Mesothelial cell of epicardium (in vitro differentiated cells): Measurements from ENCODE around the gene MVB12B. TPM values are rescaled to one million over a fixed set of nuclear protein-coding genes. Genes with fewer than 3 reads are reported as not detected.

Experiments used
- DNase-seq, 2 experiments: peaks; one replicate each; pipeline ENCODE4 v3.0.0; 2021; ENCODE audit warnings: low spot score in 2 of 2; ENCODE audit not compliant: unreplicated experiment in 2 of 2
- H3K27ac Mint-ChIP-seq: 2 replicates; pipeline ENCODE4 v1.8.0; 2021; ENCODE audit warnings: mixed read lengths
- H3K27me3 Mint-ChIP-seq: 2 replicates; pipeline ENCODE4 v1.8.0; 2021; ENCODE audit warnings: low read depth, mixed read lengths
- H3K36me3 Mint-ChIP-seq: 2 replicates; pipeline ENCODE4 v1.8.0; 2021; ENCODE audit warnings: mixed read lengths
- H3K4me1 Mint-ChIP-seq: 2 replicates; pipeline ENCODE4 v1.8.0; 2021; ENCODE audit warnings: mixed read lengths
- H3K4me3 Mint-ChIP-seq: 2 replicates; pipeline ENCODE4 v1.8.0; 2021; ENCODE audit warnings: mild to moderate bottlenecking, moderate library complexity, mixed read lengths
- H3K9me3 Mint-ChIP-seq: 2 replicates; pipeline ENCODE4 v1.8.0; 2021; ENCODE audit warnings: mixed read lengths
- total RNA-seq: library from RNA; stranded (reverse); gene quantifications from 3 replicates; pipeline ENCODE4 v1.2.1, GENCODE V29; 2021
- TF ChIP-seq, protein P1 (sequence below): fragments of 200-600 bp; sonication (generic); IDR thresholded peaks from one replicate; pipeline ENCODE4 v1.5.0; 2021; ENCODE audit warnings: antibody characterized with exemption; ENCODE audit not compliant: unreplicated experiment

Gene MVB12B
- total RNA-seq, 1 donor from 2014 or later, result 43.7 TPM

DNA sequence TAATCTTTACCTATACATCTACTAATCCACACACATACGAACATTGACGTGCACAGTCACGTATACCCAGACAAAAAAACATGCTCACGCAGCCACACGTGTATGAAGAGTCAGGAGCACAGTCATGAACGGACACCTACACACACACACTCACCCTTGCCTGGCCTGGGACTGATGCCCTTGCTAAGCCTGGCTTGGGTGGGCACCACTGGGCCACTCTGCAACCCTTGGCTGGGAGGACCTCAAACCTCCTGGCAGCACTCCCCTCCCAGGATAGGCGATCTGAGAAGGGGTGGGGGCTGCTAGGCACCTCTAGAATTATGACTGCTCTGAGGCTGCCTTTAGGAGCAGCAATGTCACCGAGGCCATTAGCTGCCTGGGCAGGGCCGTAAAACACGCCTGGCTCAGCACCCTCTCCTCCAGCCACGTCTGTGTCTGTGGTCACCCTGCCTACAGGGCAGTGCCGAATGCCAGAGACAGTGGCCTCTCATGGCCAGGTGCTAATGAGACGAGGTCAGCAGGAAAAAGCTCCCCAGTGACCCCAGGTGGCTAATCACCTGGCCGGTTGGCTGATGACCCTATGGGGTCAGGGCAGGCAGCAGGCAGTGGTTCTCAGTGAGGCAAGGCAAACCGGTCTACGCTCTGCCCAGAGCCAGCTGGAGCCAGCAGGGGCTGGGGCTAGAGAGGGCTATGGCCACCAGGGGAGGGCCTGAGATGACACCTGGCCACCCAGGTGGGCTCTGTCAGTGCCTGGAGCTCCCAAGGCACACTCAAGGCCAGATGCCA is 33.7 kb upstream of the MVB12B start:
- H3K4me1 Mint-ChIP-seq, result no peaks in the 10 kb centered on the region
- no peak overlapping the region for H3K4me3 Mint-ChIP-seq
- no peak for DNase-seq
- no peak overlapping the region for H3K27ac Mint-ChIP-seq
- TF ChIP-seq, protein P1, sequence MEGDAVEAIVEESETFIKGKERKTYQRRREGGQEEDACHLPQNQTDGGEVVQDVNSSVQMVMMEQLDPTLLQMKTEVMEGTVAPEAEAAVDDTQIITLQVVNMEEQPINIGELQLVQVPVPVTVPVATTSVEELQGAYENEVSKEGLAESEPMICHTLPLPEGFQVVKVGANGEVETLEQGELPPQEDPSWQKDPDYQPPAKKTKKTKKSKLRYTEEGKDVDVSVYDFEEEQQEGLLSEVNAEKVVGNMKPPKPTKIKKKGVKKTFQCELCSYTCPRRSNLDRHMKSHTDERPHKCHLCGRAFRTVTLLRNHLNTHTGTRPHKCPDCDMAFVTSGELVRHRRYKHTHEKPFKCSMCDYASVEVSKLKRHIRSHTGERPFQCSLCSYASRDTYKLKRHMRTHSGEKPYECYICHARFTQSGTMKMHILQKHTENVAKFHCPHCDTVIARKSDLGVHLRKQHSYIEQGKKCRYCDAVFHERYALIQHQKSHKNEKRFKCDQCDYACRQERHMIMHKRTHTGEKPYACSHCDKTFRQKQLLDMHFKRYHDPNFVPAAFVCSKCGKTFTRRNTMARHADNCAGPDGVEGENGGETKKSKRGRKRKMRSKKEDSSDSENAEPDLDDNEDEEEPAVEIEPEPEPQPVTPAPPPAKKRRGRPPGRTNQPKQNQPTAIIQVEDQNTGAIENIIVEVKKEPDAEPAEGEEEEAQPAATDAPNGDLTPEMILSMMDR, result no peak
- H3K9me3 Mint-ChIP-seq, result no peaks in the 10 kb centered on the region
- H3K36me3 Mint-ChIP-seq, result no peaks in the 10 kb centered on the region
- H3K27me3 Mint-ChIP-seq, result peaks cover 2% of the 10 kb centered on the region

DNA sequence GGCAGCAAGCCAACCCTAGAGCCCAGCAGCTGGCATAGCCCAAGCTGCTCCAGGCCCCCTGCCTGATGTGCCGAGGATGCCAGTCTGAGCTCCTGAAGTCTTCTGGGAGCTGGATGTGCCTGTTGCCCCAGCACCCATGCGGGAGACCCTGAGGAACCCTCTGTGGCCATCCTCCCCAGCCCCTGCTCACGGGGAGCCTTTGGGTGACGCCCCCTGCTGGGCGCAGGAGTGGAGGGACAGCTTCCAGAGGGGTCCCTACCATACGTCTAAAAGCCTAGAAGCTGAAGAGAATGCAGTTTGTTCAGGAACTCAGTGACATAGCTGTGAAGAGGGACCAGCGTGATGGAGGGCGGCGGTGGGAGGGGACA is 33.1 kb upstream of the MVB12B start:
- Mint-ChIP-seq H3K9me3 (no peaks in the 10 kb centered on the region), H3K4me1 (no peaks in the 10 kb centered on the region), H3K27ac (no peak overlapping the region), H3K4me3 (no peak overlapping the region), H3K36me3 (no peaks in the 10 kb centered on the region), H3K27me3 (peaks cover 2% of the 10 kb centered on the region)
- DNase-seq, result no peak
- TF ChIP-seq, protein P1, result no peak

DNA sequence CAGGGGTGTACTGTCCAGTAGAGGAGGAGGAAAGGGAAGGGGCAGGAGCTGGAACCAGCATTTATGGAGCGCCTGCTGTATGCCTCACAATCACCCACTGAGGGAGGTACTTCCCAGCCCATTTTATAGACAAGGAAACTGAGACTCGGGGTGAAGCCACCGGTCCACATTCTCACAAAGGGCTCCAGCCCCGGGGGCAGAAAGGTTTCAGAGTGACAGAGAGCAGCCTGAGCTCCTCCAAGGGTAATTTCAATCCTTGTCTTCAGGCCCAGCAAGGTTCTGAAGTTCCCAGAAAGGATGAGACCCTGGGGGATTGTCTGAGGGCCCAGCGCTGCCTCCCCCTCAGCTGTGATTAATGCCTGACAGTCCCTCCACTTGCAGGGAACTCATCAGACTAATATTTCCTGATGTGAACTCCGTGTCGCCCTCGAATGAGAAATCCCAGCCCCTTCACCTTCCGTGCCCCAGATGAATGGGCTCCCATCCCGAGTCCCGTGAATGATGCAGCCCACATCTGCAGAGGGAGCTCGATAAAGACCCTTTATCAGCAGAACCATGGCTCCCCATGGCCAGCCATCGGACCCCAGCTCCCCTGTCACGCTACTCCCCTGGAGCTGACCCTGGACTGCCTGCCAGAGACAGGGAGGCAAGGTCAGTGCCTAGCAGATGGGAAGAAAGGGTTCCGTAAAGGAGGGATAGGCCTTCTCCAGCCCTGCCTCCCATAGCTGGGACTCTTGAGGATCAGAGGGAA is 32.1 kb upstream of the MVB12B start:
- no peak for DNase-seq
- Mint-ChIP-seq H3K36me3 (no peaks in the 10 kb centered on the region), H3K4me3 (no peak overlapping the region), H3K4me1 (no peaks in the 10 kb centered on the region), H3K27me3 (peaks cover 2% of the 10 kb centered on the region), H3K27ac (no peak overlapping the region), H3K9me3 (no peaks in the 10 kb centered on the region)
- TF ChIP-seq, protein P1, result no peak

DNA sequence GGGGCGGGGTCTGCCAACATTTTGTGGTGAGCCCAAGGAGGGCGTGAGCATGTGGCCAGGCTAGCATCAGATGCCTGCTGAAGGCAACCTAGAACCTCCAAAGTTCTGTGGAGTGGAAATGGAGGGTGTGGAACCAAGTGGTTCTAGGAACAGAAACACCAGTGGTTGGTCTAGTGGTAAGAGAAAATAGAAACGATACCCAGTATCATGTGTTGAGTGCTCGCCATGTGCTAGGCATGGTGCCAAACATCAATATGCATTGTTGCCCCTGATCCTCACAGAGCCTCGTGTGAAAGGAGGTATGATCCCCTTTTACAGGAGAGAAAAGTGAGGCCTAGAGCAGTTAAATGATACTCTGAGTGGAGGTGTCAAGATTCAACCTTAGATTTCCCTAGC is 31.5 kb upstream of the MVB12B start:
- TF ChIP-seq, protein P1, result no peak
- Mint-ChIP-seq H3K36me3 (no peaks in the 10 kb centered on the region), H3K4me3 (no peak overlapping the region), H3K27ac (no peak overlapping the region), H3K9me3 (no peaks in the 10 kb centered on the region), H3K27me3 (peaks cover 2% of the 10 kb centered on the region), H3K4me1 (no peaks in the 10 kb centered on the region)
- no peak for DNase-seq

DNA sequence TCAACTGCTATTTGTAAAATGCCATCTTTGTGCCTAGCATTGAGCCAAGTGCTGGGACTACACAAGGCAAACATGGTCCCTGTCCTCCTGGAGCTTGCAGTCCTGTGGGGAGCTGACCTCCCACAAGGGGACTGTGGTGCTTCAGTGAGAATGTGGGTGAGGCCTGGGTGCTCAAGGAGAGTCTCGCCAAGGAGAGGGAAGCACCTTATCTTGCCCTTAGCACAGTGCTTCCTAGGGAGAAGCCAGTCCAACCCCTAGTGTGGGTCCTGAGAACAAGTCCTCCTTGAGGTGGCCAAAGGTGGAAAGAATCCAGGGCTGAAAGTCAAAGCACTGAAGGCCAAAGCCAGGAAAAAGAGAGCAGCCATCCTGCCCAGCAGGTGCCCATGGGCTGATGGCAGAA is 31.1 kb upstream of the MVB12B start:
- no peak for DNase-seq
- Mint-ChIP-seq H3K9me3 (no peaks in the 10 kb centered on the region), H3K27me3 (peaks cover 2% of the 10 kb centered on the region), H3K36me3 (no peaks in the 10 kb centered on the region), H3K27ac (no peak overlapping the region), H3K4me1 (no peaks in the 10 kb centered on the region), H3K4me3 (no peak overlapping the region)
- TF ChIP-seq, protein P1, result no peak
